ENCODE data around the gene TMEM175. TPM values are rescaled to one million over a fixed set of nuclear protein-coding genes. Genes with fewer than 3 reads are reported as not detected.

The TMEM175 gene
- total RNA-seq, 1 experiment from 2014 or later = 18.5 TPM

DNA sequence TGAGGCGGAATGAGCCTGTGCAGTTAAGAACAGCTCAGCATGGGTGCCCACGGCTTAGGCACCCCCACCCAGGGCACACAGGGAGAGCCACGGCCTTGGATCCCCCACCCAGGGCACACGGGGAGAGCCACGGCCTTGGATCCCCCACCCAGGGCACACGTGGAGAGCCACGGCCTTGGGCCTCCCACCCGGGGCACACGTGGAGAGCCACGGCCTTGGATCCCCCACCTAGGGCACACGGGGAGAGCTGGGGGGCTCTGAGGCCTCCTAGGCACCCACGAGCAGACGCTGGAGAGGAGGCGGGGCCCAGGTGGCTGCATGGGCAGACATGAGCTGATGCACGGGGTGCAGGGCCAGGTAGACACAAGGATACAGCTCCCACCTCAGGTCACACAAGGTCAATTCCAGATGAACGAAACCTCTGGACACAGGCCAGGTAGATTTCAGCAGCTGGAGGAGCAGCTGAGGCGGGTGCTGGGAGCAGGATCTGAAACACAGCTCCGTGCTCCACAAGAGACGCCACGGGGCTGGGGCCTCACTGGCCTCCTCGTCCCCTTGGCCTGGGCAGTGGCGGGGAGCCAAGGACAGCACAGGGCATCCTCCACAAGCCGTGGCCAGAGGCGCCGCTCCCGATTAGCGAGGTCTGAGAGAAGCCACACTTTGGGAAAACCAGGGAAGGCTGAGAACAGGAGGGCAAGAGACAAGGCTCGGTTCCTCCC, 30.9 kb upstream of the TMEM175 start:
- no peak overlapping the region for H2AFZ ChIP-seq (ENCODE audit: low read length)
- no peaks in the 10 kb centered on the region for H3K9me3 ChIP-seq (ENCODE audit: low read length)
- no peak overlapping the region for H3K4me2 ChIP-seq (ENCODE audit: low read length)
- H4K20me1 ChIP-seq (ENCODE audit: low read length) = no peaks in the 10 kb centered on the region
- ATAC-seq (no peak), DNase-seq (no peak)
- POLR2A ChIA-PET (ENCODE audit: unreplicated experiment) = no interaction called here
- no peaks in the 10 kb centered on the region for H3K27me3 ChIP-seq (ENCODE audit: low read length)
- no peaks in the 10 kb centered on the region for H3K36me3 ChIP-seq (ENCODE audit: low read depth, low read length)
- H3K4me3 ChIP-seq (ENCODE audit: low read length) = no peak overlapping the region
- BruUV-seq (replicated peaks) = no TSS peak
- no peak overlapping the region for H3K27ac ChIP-seq (ENCODE audit: low read length)
- TF ChIP-seq, protein P1, sequence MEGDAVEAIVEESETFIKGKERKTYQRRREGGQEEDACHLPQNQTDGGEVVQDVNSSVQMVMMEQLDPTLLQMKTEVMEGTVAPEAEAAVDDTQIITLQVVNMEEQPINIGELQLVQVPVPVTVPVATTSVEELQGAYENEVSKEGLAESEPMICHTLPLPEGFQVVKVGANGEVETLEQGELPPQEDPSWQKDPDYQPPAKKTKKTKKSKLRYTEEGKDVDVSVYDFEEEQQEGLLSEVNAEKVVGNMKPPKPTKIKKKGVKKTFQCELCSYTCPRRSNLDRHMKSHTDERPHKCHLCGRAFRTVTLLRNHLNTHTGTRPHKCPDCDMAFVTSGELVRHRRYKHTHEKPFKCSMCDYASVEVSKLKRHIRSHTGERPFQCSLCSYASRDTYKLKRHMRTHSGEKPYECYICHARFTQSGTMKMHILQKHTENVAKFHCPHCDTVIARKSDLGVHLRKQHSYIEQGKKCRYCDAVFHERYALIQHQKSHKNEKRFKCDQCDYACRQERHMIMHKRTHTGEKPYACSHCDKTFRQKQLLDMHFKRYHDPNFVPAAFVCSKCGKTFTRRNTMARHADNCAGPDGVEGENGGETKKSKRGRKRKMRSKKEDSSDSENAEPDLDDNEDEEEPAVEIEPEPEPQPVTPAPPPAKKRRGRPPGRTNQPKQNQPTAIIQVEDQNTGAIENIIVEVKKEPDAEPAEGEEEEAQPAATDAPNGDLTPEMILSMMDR (conservative IDR thresholded peaks at IDR 0.05; ENCODE audit: low read depth, low read length) = no peak
- TF ChIP-seq EZH2 (IDR thresholded peaks at IDR 0.05; ENCODE audit: low read length, unreplicated experiment) (no peak), EZH2phosphoT487 (IDR thresholded peaks at IDR 0.05; ENCODE audit: borderline replicate concordance, low read length) (no peak)
- no peaks in the 10 kb centered on the region for H3F3A ChIP-seq (ENCODE audit: low read length, unreplicated experiment)
- no peak overlapping the region for H3K9ac ChIP-seq (ENCODE audit: low read length)
- no peaks in the 10 kb centered on the region for H3K9me2 ChIP-seq (replicated peaks; ENCODE audit: low read length)
- H3K4me1 ChIP-seq (ENCODE audit: insufficient read depth, low read length) = no peaks in the 10 kb centered on the region
- no peaks in the 10 kb centered on the region for H3K79me2 ChIP-seq (ENCODE audit: low read length)
- CTCF ChIA-PET = no interaction called here
- intact Hi-C loops (cut with micrococcal nuclease) = no loop called here

DNA sequence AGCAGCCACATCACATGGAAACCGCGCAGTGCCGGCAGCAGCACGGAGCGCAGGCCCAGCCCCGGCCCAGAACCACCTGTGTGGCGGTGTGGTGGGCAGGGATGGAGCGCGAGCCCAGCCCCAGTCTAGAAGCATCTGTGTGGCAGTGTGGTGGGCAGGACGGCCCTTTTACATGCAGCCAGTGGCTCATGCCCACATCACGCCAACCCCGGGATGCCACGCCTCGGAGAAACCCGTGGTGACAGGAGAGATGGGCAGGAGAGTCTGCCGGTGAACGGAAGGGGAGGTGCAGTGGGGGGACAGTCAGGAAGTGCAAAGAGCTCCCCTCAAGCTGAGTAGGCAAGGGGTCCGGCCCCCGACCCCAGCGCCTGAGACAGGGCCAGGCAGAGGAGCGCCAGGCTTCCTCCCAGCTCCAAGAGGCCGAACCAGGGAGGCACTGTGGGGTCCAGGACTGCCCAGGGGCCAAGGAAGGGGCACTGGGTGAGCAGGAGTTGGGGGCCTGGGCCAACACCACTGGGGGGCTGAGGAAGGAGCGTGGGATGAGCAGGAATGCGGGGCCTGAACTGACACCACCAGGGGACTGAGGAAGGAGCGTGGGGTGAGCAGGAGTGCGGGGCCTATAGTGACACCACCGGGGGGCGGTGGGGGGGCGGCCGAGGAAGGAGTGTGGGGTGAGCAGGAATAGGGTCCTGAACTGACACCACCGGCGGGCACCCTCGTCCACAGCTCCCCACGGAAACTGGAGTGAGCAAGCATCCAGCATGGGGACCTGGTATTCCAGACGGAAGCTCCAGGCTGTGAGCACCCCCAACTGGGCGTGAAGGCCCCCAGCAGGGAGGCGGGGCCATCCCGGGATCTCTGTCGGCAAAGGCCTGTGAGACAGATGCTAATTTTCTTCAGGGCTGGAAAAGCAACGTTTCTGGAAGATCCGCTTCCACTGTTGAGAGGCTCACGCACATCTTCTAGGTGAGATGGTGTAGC, 28.9 kb upstream of the TMEM175 start:
- Histone ChIP-seq H3K79me2 (ENCODE audit: low read length) (no peaks in the 10 kb centered on the region), H2AFZ (ENCODE audit: low read length) (no peak overlapping the region), H4K20me1 (ENCODE audit: low read length) (no peaks in the 10 kb centered on the region), H3K9me2 (replicated peaks; ENCODE audit: low read length) (no peaks in the 10 kb centered on the region), H3K9me3 (ENCODE audit: low read length) (no peaks in the 10 kb centered on the region), H3K36me3 (ENCODE audit: low read depth, low read length) (no peaks in the 10 kb centered on the region), H3K4me3 (ENCODE audit: low read length) (no peak overlapping the region), H3K27me3 (ENCODE audit: low read length) (no peaks in the 10 kb centered on the region), H3K4me2 (ENCODE audit: low read length) (no peak overlapping the region), H3K27ac (ENCODE audit: low read length) (no peak overlapping the region), H3K4me1 (ENCODE audit: insufficient read depth, low read length) (no peaks in the 10 kb centered on the region), H3F3A (ENCODE audit: low read length, unreplicated experiment) (no peaks in the 10 kb centered on the region), H3K9ac (ENCODE audit: low read length) (no peak overlapping the region)
- BruUV-seq (replicated peaks) = no TSS peak
- intact Hi-C loops (cut with micrococcal nuclease) = no loop called here
- POLR2A ChIA-PET (ENCODE audit: unreplicated experiment) = no interaction called here
- CTCF ChIA-PET = interaction anchor here (0.5 kb wide), 1 partner anchor 56 kb away, joined by 6 read pairs; no protein-coding TSS in a partner anchor
- ATAC-seq (no peak), DNase-seq (no peak)
- no peak for TF ChIP-seq EZH2phosphoT487 (IDR thresholded peaks at IDR 0.05; ENCODE audit: borderline replicate concordance, low read length)
- TF ChIP-seq, protein P1 (conservative IDR thresholded peaks at IDR 0.05; ENCODE audit: low read depth, low read length) = no peak
- TF ChIP-seq EZH2 (IDR thresholded peaks at IDR 0.05; ENCODE audit: low read length, unreplicated experiment) = no peak

Measured in PC-3 (cell line).